ENCODE results near the gene ARPC1B.

Gene ARPC1B

GRCh38 chr7:99390941-99391602 lies 16.5 kb downstream of the ARPC1B start:
- no peaks in the 10 kb centered on the region for H3K27me3 ChIP-seq (ENCODE audit: insufficient read depth, low read depth, severe bottlenecking)
- no peak overlapping the region for H3K4me3 ChIP-seq (ENCODE audit: low read depth, low read length)
- no peaks in the 10 kb centered on the region for H3K9me3 ChIP-seq (ENCODE audit: severe bottlenecking)
- H3K36me3 ChIP-seq: peaks cover 24% of the 10 kb centered on the region
- DNase-seq: no peak
- no peak overlapping the region for H3K27ac ChIP-seq
- no peak for TF ChIP-seq CTCF (IDR thresholded peaks at IDR 0.05; ENCODE audit: low read depth, low read length)

DNA sequence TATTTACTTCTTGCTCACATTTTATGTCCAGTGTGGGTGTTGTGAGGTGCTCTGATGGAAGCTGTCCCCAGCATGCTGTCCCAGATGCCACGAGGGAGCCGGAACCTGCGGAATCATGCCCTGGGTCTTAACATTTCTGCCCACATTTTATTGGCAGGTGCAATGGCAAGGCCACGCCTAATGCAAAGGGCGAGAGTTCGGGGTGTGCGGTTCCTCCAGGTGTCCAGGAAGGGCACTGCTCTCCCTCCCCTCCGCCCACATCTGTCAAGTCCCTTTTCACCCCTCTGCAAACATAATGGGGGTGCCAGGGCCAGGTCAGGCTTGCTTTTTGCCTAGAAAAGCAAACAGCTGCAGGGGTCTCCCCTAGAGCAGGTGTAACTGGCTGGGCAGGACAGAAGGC lies 17.5 kb downstream of the ARPC1B start:
- peaks cover 25% of the 10 kb centered on the region for H3K36me3 ChIP-seq
- no peaks in the 10 kb centered on the region for H3K9me3 ChIP-seq (ENCODE audit: severe bottlenecking)
- no peak overlapping the region; the same call in 1 of the 2 replicates for H3K27ac ChIP-seq
- no peak for TF ChIP-seq CTCF (IDR thresholded peaks at IDR 0.05; ENCODE audit: low read depth, low read length)
- no peaks in the 10 kb centered on the region for H3K27me3 ChIP-seq (ENCODE audit: insufficient read depth, low read depth, severe bottlenecking)
- DNase-seq: no peak
- H3K4me3 ChIP-seq (ENCODE audit: low read depth, low read length): peak overlapping the region; percentile 67

GRCh38 chr7:99392659-99393354 lies 18.3 kb downstream of the ARPC1B start:
- H3K36me3 ChIP-seq: peaks cover 33% of the 10 kb centered on the region
- H3K4me3 ChIP-seq (ENCODE audit: low read depth, low read length): peak overlapping the region; percentile 67

DNA sequence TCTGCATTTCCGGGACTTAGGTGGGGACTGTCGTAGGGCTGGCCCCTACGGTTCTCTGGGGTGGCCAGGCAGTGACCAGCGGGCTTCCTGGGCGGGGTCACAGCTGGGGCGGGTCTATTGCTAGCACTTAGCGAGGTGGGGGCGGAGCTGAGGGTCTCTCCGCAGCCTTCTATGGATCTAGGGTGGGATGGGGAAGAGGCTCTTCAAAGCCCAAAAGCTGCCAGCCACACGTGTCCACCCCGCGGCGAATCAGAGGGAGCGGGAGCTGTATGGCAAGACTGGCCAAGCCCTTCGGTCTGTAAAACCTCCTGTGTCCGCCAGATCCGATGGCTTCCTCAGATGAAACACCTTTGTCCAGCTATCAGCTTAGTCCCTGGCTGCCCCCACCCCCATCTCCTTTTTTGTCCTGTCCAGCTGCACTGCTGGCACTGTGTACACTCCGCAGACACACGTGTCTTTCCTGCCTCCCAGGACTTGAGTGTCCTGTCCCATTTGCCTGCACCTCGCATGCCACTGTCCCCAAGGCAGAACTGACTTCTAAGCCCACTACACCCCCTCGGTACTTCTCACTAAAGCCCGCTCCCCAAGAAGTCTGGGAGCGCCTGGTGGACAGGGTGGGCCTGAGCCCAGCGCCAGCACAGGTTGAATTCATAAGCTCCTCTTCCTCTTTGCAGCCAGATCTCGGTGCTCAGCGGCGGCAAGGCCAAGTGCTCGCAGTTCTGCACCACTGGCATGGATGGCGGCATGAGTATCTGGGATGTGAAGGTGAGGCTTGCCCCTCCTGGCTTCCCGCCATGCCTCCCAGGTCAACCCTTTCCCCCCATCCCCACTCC lies 19.0 kb downstream of the ARPC1B start:
- no peak for TF ChIP-seq CTCF (IDR thresholded peaks at IDR 0.05; ENCODE audit: low read depth, low read length)
- Histone ChIP-seq H3K27me3 (ENCODE audit: insufficient read depth, low read depth, severe bottlenecking) (no peaks in the 10 kb centered on the region), H3K36me3 (peaks cover 40% of the 10 kb centered on the region), H3K27ac (peak overlapping the region; percentile 78), H3K4me3 (ENCODE audit: low read depth, low read length) (peak overlapping the region; percentile 67), H3K9me3 (ENCODE audit: severe bottlenecking) (no peaks in the 10 kb centered on the region)
- DNase-seq: peak; percentile 87

More at GRCh38 chr7:99392659-99393354, 18.3 kb downstream of the ARPC1B start:
- no peaks in the 10 kb centered on the region for H3K9me3 ChIP-seq (ENCODE audit: severe bottlenecking)
- peak; percentile 93 for DNase-seq
- TF ChIP-seq CTCF (IDR thresholded peaks at IDR 0.05; ENCODE audit: low read depth, low read length): no peak
- no peaks in the 10 kb centered on the region for H3K27me3 ChIP-seq (ENCODE audit: insufficient read depth, low read depth, severe bottlenecking)
- peak overlapping the region; percentile 78 for H3K27ac ChIP-seq

DNA sequence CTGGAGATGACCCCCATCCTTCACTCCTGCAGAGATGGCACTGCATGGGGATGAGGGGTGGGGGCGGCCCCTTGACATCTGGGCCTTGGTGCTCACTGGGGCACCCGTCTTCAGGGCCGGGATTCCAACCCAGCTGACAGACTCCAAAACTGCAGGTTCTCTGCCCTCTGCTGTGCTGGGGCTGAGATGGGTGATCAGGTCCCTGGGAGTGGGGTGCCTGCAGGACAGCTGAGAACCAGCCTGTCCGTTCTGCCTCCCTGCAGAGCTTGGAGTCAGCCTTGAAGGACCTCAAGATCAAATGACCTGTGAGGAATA lies 19.6 kb downstream of the ARPC1B start:
- no peak for DNase-seq
- Histone ChIP-seq H3K4me3 (ENCODE audit: low read depth, low read length) (no peak overlapping the region), H3K27me3 (ENCODE audit: insufficient read depth, low read depth, severe bottlenecking) (no peaks in the 10 kb centered on the region), H3K36me3 (peaks cover 46% of the 10 kb centered on the region), H3K27ac (no peak overlapping the region), H3K9me3 (ENCODE audit: severe bottlenecking) (no peaks in the 10 kb centered on the region)
- TF ChIP-seq CTCF (IDR thresholded peaks at IDR 0.05; ENCODE audit: low read depth, low read length): no peak
